Ectodermal cell (in vitro differentiated cells): Measurements from ENCODE around the gene CFAP119.

Experiments used
- H3K27ac ChIP-seq: 2 replicates; pipeline ENCODE4 v1.7.0; 2013; ENCODE audit warnings: mild to moderate bottlenecking, low read depth, low read length; ENCODE audit not compliant: insufficient read depth, poor library complexity, severe bottlenecking
- H3K27me3 ChIP-seq: 2 replicates; pipeline ENCODE4 v1.7.0; 2013; ENCODE audit warnings: mild to moderate bottlenecking, low read length; ENCODE audit not compliant: insufficient read depth, control insufficient read depth, poor library complexity, severe bottlenecking
- H3K36me3 ChIP-seq: one replicate; pipeline ENCODE4 v1.7.0; 2013; ENCODE audit warnings: low read length; ENCODE audit not compliant: control insufficient read depth, insufficient read depth
- H3K4me1 ChIP-seq: one replicate; pipeline ENCODE4 v1.7.0; 2013; ENCODE audit warnings: low read length; ENCODE audit not compliant: control insufficient read depth, insufficient read depth
- H3K4me3 ChIP-seq: 2 replicates; pipeline ENCODE4 v1.7.0; 2013; ENCODE audit warnings: low read depth, low read length, control low read depth; ENCODE audit not compliant: insufficient read depth
- H3K9me3 ChIP-seq: 2 replicates; pipeline ENCODE4 v1.7.0; 2013; ENCODE audit warnings: mild to moderate bottlenecking, low read length, moderate library complexity; ENCODE audit not compliant: control insufficient read depth
- WGBS, 2 experiments: methylation state at CpG; one replicate each; pipeline ENCODE4 v1.1.7; 2013; ENCODE audit warnings: missing lambda C conversion rate in 2 of 2; 5-methylcytosine and 5-hydroxymethylcytosine counted together

CFAP119 gene

GRCh38 chr16:30748634-30749445 lies 13.0 kb downstream of the CFAP119 start:
- Histone ChIP-seq H3K36me3 (peaks cover 19% of the 10 kb centered on the region), H3K4me3 (peak overlapping the region; percentile 57), H3K4me1 (no peaks in the 10 kb centered on the region), H3K9me3 (no peaks in the 10 kb centered on the region), H3K27me3 (no peaks in the 10 kb centered on the region), H3K27ac (no peak overlapping the region)
- WGBS, 2 experiments: 18% methylated on average over 35 to 36 of the region's 36 CpGs

DNA sequence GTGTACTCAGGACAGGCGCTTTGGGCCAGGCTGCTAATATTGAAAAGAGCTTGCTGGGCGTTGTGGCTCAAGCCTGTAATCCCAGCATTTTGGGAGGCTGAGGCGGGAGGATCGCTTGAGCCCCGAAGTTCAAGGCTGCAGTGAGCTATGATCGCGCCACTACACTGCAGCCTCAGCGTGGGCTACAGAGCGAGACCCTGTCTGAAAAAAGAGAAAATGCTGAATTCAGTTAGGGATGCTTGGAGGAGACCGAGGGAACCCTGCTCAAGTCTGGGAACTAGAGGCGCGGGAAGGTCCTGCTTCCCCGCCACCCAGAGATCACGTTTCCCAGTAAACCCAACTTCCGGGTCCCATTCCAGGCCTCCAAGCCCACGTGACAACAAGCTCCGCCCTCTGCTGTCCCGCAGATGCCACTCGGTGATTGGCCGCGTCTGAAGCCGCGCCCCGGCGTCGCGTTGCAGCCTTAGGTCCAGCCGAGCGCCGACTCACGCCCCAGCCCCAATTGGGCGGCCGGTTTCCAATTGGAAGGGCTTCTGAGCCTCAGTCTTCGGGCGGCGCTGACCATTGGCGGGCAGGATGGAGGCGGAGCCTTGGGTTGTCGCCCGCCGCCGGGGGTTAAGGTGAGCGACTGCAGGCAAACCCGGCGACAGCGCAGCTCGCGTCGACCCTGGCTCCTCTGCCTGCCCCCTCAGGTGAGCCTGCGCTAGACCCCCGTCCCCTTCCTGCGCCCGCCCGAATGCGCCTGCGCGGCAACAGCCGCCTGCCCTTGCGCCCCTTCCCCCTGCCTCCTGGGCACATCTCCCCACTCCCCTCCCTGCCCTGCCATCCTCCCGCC lies 13.8 kb downstream of the CFAP119 start, which contains the start of gene PHKG2:
Gene PHKG2, plus strand, starts transcription at position 627 of the 835 bp plus-strand sequence. CDS start 396 bp downstream, outside the sequence.
- H3K9me3 ChIP-seq: no peaks in the 10 kb centered on the region
- peak within 1 kb of the TSS; percentile 74 for H3K27ac ChIP-seq
- 9% methylated on average over 60 of the region's 60 CpGs for WGBS, 2 experiments
- no peaks in the 10 kb centered on the region for H3K27me3 ChIP-seq
- H3K4me1 ChIP-seq: no peaks in the 10 kb centered on the region
- peaks cover 10% of the 10 kb centered on the region for H3K36me3 ChIP-seq
- H3K4me3 ChIP-seq: peak within 1 kb of the TSS; percentile 57

DNA sequence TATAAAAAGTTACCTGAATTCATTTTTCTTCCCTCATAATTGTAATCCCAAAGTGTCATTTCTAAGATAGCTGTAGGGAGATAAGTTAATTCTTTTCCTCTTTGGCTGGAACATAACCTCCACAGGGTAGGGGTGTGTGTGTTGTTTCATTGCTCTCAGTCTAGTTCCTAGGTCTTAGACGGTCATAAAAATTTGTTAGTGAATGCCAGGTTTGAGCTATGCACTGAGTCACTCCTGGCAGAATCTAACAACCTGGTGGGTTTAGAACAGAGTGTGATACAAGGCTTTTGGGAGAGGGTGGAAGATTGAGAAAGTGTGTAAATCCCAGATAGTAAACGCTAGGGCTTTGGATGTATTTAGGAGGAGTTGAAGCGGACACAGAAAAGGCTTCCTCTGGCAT lies 14.5 kb downstream of the CFAP119 start:
- no peaks in the 10 kb centered on the region for H3K27me3 ChIP-seq
- no peaks in the 10 kb centered on the region for H3K4me1 ChIP-seq
- WGBS, 2 experiments: 77 to 84% methylated on average over 3 of the region's 3 CpGs
- H3K27ac ChIP-seq: no peak overlapping the region
- H3K36me3 ChIP-seq: peaks cover 8% of the 10 kb centered on the region
- H3K9me3 ChIP-seq: no peaks in the 10 kb centered on the region
- H3K4me3 ChIP-seq: peak overlapping the region; percentile 57

GRCh38 chr16:30746638-30747175 lies 15.2 kb downstream of the CFAP119 start:
- H3K4me1 ChIP-seq: no peaks in the 10 kb centered on the region
- H3K4me3 ChIP-seq: no peak overlapping the region
- H3K9me3 ChIP-seq: no peaks in the 10 kb centered on the region
- H3K27ac ChIP-seq: no peak overlapping the region
- peaks cover 11% of the 10 kb centered on the region for H3K36me3 ChIP-seq
- 94 to 95% methylated on average over 9 of the region's 9 CpGs for WGBS, 2 experiments
- H3K27me3 ChIP-seq: no peaks in the 10 kb centered on the region

DNA sequence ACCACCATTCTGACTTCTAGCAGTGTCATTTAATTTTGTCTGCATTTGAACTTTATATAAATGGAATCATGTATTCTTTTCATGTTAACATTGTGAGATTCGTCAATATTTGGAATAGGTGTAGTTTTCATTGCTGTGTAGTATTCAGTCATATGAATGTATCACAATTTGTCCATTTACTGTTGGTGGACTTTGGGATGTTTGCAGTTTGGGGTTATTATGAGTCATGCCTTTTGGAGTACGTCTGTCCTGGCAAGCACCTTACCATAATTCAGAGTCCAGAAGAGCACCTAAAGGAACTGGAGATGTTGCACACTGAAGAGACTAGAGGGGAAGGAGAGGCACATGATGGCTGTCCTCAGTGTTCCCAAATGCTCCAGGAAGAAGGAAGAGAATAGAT lies 16.8 kb downstream of the CFAP119 start:
- H3K36me3 ChIP-seq: peaks cover 3% of the 10 kb centered on the region
- H3K27me3 ChIP-seq: no peaks in the 10 kb centered on the region
- no peaks in the 10 kb centered on the region for H3K4me1 ChIP-seq
- WGBS, 2 experiments: 90 to 94% methylated on average over 2 of the region's 2 CpGs
- no peak overlapping the region for H3K4me3 ChIP-seq
- H3K9me3 ChIP-seq: no peaks in the 10 kb centered on the region
- H3K27ac ChIP-seq: no peak overlapping the region

DNA sequence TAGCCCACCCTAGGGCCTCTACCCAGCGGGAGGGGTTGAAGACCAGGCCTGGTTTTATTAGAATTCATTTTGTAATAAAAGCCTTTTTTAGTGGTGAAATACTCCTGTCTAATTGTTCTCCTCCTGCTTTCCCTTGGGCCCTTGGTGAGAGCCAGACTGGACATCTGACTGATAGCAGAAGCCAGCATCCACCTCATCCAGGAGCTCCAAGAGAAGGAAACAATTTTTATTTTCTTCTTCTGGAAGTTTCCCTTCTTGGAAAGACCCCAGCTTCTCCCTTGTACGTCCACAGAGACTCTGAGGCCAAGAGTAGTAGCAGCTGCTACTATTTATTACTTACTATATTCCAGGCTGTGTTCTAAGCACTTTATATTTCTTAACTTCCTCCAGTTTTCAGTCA lies 17.7 kb downstream of the CFAP119 start:
- H3K36me3 ChIP-seq: peaks cover 5% of the 10 kb centered on the region
- no peak overlapping the region for H3K27ac ChIP-seq
- WGBS, 2 experiments: 83 to 100% methylated on average over 1 to 2 of the region's 2 CpGs
- no peaks in the 10 kb centered on the region for H3K27me3 ChIP-seq
- H3K4me1 ChIP-seq: no peaks in the 10 kb centered on the region
- H3K4me3 ChIP-seq: no peak overlapping the region
- H3K9me3 ChIP-seq: no peaks in the 10 kb centered on the region

GRCh38 chr16:30743716-30744115 lies 18.1 kb downstream of the CFAP119 start:
- WGBS, 2 experiments: 95 to 96% methylated on average over 11 of the region's 11 CpGs
- Histone ChIP-seq H3K36me3 (peaks cover 9% of the 10 kb centered on the region), H3K9me3 (no peaks in the 10 kb centered on the region), H3K27ac (peak overlapping the region; percentile 8), H3K27me3 (no peaks in the 10 kb centered on the region), H3K4me1 (no peaks in the 10 kb centered on the region), H3K4me3 (no peak overlapping the region)

DNA sequence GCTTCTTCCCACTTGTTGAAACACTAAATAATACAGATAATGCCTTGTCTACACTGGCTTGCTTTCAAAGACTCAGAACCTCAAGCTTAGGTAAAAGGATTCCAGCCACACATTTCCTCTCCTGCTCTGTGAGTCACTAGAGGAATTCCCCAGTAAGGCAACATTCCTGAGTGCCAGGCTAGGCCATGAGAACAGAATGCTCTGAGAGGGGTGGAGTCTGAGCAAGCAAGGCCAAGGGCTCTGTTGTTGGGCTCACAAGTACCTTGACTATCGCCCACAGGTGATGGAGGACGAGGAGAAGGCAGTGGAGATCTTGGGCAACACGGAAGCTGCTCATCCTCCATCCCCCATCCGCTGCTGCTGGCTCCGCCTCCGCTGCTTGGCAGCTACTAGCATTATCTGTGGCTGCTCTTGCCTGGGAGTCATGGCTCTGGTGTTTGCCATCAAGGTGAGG lies 20.4 kb downstream of the CFAP119 start:
- no peak overlapping the region for H3K4me3 ChIP-seq
- H3K36me3 ChIP-seq: peaks cover 27% of the 10 kb centered on the region
- H3K27me3 ChIP-seq: no peaks in the 10 kb centered on the region
- 89 to 90% methylated on average over 6 of the region's 6 CpGs for WGBS, 2 experiments
- no peaks in the 10 kb centered on the region for H3K4me1 ChIP-seq
- H3K27ac ChIP-seq: no peak overlapping the region
- no peaks in the 10 kb centered on the region for H3K9me3 ChIP-seq

GRCh38 chr16:30740364-30741251 lies 21.3 kb downstream of the CFAP119 start:
- Histone ChIP-seq H3K36me3 (peaks cover 36% of the 10 kb centered on the region), H3K27ac (no peak overlapping the region), H3K9me3 (no peaks in the 10 kb centered on the region), H3K4me1 (no peaks in the 10 kb centered on the region), H3K4me3 (no peak overlapping the region), H3K27me3 (no peaks in the 10 kb centered on the region)
- WGBS, 2 experiments: 80 to 81% methylated on average over 8 of the region's 8 CpGs
